ENCODE results near the gene MRPL37. TPM values are rescaled to one million over a fixed set of nuclear protein-coding genes. Genes with fewer than 3 reads are reported as not detected.

Gene MRPL37
- total RNA-seq, 3 donors from 2014 or later (not counting 1 experiment from before 2014, with no cell fraction given): 23.0 to 31.9 (median 28.8) TPM

GRCh38 chr1:54221113-54221834 is 21.3 kb downstream of the MRPL37 start:
- peak overlapping the region; percentile 26 to 49 for H3K27ac Mint-ChIP-seq
- no peaks in the 10 kb centered on the region for H3K27me3 Mint-ChIP-seq (ENCODE audit: low read depth in 2 of 2)
- no peak for DNase-seq
- no peaks in the 10 kb centered on the region for H3K27me3 ChIP-seq (ENCODE audit: control insufficient read depth, insufficient read depth, low read length)
- H3K4me3 Mint-ChIP-seq: no peak overlapping the region
- no peaks in the 10 kb centered on the region for H3K9me3 Mint-ChIP-seq
- no peaks in the 10 kb centered on the region for H3K9me3 ChIP-seq (ENCODE audit: control insufficient read depth, insufficient read depth, low read length)
- no peaks in the 10 kb centered on the region for H3K36me3 Mint-ChIP-seq
- H3K36me3 ChIP-seq (ENCODE audit: control insufficient read depth, insufficient read depth, low read length): peaks cover 35% of the 10 kb centered on the region
- no peak overlapping the region for H3K4me3 ChIP-seq (ENCODE audit: low read length)
- 87% methylated on average over 12 of the region's 12 CpGs for WGBS (ENCODE audit: insufficient coverage)
- peaks cover 5% of the 10 kb centered on the region for H3K4me1 ChIP-seq (ENCODE audit: control insufficient read depth, insufficient read depth, low read length)
- no peak overlapping the region for H3K27ac ChIP-seq (ENCODE audit: low read length)
- intact Hi-C loops (cut with micrococcal nuclease): no loop called here
- peaks cover 0 to 38% of the 10 kb centered on the region in 2 donors for H3K4me1 Mint-ChIP-seq
- peak in 1 of 3 donors; percentile 5 for ATAC-seq
- no peak for TF ChIP-seq CTCF (IDR thresholded peaks at IDR 0.05)

GRCh38 chr1:54221867-54222484 is 22.0 kb downstream of the MRPL37 start:
- 93% methylated on average over 7 of the region's 7 CpGs for WGBS (ENCODE audit: insufficient coverage)
- Mint-ChIP-seq H3K27ac (peak overlapping the region; percentile 26 to 55), H3K9me3 (no peaks in the 10 kb centered on the region), H3K27me3 (ENCODE audit: low read depth in 2 of 2) (no peaks in the 10 kb centered on the region), H3K4me1 (peaks cover 0 to 38% of the 10 kb centered on the region in 2 donors), H3K4me3 (no peak overlapping the region), H3K36me3 (no peaks in the 10 kb centered on the region)
- peak in 1 of 3 donors; percentile 14 for ATAC-seq
- peaks cover 28% of the 10 kb centered on the region for H3K36me3 ChIP-seq (ENCODE audit: control insufficient read depth, insufficient read depth, low read length)
- no peak overlapping the region for H3K27ac ChIP-seq (ENCODE audit: low read length)
- no peak overlapping the region for H3K4me3 ChIP-seq (ENCODE audit: low read length)
- H3K27me3 ChIP-seq (ENCODE audit: control insufficient read depth, insufficient read depth, low read length): no peaks in the 10 kb centered on the region
- H3K4me1 ChIP-seq (ENCODE audit: control insufficient read depth, insufficient read depth, low read length): peaks cover 5% of the 10 kb centered on the region
- no peak for TF ChIP-seq CTCF (IDR thresholded peaks at IDR 0.05)
- intact Hi-C loops (cut with micrococcal nuclease): no loop called here
- DNase-seq: no peak
- no peaks in the 10 kb centered on the region for H3K9me3 ChIP-seq (ENCODE audit: control insufficient read depth, insufficient read depth, low read length)

- Histone ChIP-seq H3K27me3 (ENCODE audit: control insufficient read depth, insufficient read depth, low read length) (no peaks in the 10 kb centered on the region), H3K9me3 (ENCODE audit: control insufficient read depth, insufficient read depth, low read length) (no peaks in the 10 kb centered on the region), H3K27ac (ENCODE audit: low read length) (no peak overlapping the region), H3K4me3 (ENCODE audit: low read length) (no peak overlapping the region), H3K4me1 (ENCODE audit: control insufficient read depth, insufficient read depth, low read length) (peaks cover 5% of the 10 kb centered on the region), H3K36me3 (ENCODE audit: control insufficient read depth, insufficient read depth, low read length) (peaks cover 20% of the 10 kb centered on the region)
- Mint-ChIP-seq H3K9me3 (no peaks in the 10 kb centered on the region), H3K27me3 (ENCODE audit: low read depth in 2 of 2) (no peaks in the 10 kb centered on the region), H3K36me3 (no peaks in the 10 kb centered on the region), H3K4me3 (no peak overlapping the region), H3K27ac (peak overlapping the region; percentile 22 to 55), H3K4me1 (peaks cover 0 to 38% of the 10 kb centered on the region in 2 donors)
- intact Hi-C loops (cut with micrococcal nuclease): no loop called here
- TF ChIP-seq CTCF (IDR thresholded peaks at IDR 0.05): no peak
- ATAC-seq: no peak
- WGBS (ENCODE audit: insufficient coverage): 80% methylated on average over 6 of the region's 6 CpGs
- DNase-seq: no peak
Observed at GRCh38 chr1:54222711-54223110, 22.7 kb downstream of the MRPL37 start.
